NCI-H774 (cell line): ENCODE data around the gene SSR2.
"Not testable (repeated sequence)": the region's sequence is repeated elsewhere in the genome, so short reads cannot be mapped to it uniquely, and the experiment has no call there.

ENCODE experiments used
- DNase-seq: peaks from one replicate; lab custom pipeline; 2025; lab: John Stamatoyannopoulos, UW

Gene SSR2

GRCh38 chr1:155993595-155993994, 27.2 kb downstream of the SSR2 start:
- no peak for DNase-seq

GRCh38 chr1:155990005-155990739, 30.6 kb downstream of the SSR2 start:
- no peak for DNase-seq

- peak; percentile 71 for DNase-seq
Measured at GRCh38 chr1:155989242-155990004, 31.3 kb downstream of the SSR2 start.

GRCh38 chr1:155984903-155985645, 35.7 kb downstream of the SSR2 start:
- DNase-seq = not testable (repeated sequence)

- DNase-seq = peak; percentile 80
Measured at GRCh38 chr1:155984341-155984740, 36.4 kb downstream of the SSR2 start.

GRCh38 chr1:155983191-155984024, 37.3 kb downstream of the SSR2 start:
- DNase-seq = peak; percentile 65

GRCh38 chr1:155982106-155982505, 38.6 kb downstream of the SSR2 start:
- no peak for DNase-seq

- DNase-seq = no peak
Measured at GRCh38 chr1:155981266-155982088, 39.3 kb downstream of the SSR2 start.

GRCh38 chr1:155979597-155980343, 41.0 kb downstream of the SSR2 start:
- DNase-seq = no peak

GRCh38 chr1:155978973-155979429, 41.8 kb downstream of the SSR2 start:
- no peak for DNase-seq

GRCh38 chr1:155978325-155978972, 42.3 kb downstream of the SSR2 start, which contains the start of gene ARHGEF2:
Gene ARHGEF2 (minus strand): TSS chr1:155978547. CDS start chr1:155978427, 120 bp downstream.
- peak; percentile 47 for DNase-seq

- no peak for DNase-seq
Measured at GRCh38 chr1:155977690-155978324, 42.9 kb downstream of the SSR2 start.

- DNase-seq = no peak
Measured at GRCh38 chr1:155976913-155977689, 43.6 kb downstream of the SSR2 start.

- DNase-seq = peak; percentile 33
Measured at GRCh38 chr1:155976062-155976912, 44.5 kb downstream of the SSR2 start.

- no peak for DNase-seq
Measured at GRCh38 chr1:155975375-155976061, 45.2 kb downstream of the SSR2 start.
